GM19455 (cell line): ENCODE results near the gene VAMP1.
A peak's percentile ranks its signal among the peaks of the same experiment; 100 is the strongest.
"Not testable (repeated sequence)": the region's sequence is repeated elsewhere in the genome, so short reads cannot be mapped to it uniquely, and the experiment has no call there.

Experiments
- ATAC-seq: cut with Tn5 transposase; IDR thresholded peaks from one replicate; pipeline ENCODE4 v1.9.1; 2021; ENCODE audit not compliant: unreplicated experiment

Gene VAMP1, protein sequence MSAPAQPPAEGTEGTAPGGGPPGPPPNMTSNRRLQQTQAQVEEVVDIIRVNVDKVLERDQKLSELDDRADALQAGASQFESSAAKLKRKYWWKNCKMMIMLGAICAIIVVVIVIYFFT

DNA sequence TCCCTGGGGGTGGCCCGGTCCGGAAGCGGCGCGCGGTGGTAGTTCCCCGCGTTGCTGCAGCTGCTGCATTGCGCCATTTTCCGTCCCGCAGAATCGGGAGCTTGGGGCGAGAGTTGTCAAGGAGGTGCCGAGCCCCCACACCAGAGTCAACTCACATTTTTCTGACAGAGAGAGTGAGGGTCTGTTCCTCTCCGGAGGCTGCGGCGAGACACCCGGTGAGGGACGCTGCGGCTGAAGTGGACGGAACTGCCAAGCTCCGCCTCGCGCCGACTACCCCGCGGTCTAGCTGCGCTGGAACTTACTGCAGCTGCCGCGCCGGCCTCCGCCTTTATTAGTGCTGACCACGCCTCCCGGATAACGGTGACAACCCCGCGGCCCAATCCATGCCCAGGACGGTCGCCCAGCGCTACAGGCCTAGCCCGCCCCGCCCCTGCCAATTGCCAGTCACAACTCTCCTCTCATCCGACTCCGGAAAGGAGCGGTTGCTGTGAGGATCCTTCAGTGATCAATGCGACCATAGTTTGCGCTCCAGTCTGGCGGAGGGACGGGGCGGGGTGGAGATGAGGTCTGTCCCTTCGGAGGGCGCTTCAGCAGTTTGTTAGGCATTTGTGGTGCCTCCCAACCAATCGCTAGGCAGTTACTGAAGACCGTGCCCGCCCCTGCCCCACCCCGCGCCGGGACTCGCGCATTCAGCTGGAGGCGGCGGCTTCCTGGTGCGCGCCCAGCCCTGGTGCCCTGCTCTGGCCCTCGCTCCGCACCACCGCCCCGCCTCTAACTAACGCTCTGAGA is at the start of gene VAMP1:
Gene VAMP1, minus strand, starts transcription at position 303 of the 789 bp plus-strand sequence. Its CDS starts 146 bp downstream, at position 157.
- ATAC-seq: peak; percentile 79

DNA sequence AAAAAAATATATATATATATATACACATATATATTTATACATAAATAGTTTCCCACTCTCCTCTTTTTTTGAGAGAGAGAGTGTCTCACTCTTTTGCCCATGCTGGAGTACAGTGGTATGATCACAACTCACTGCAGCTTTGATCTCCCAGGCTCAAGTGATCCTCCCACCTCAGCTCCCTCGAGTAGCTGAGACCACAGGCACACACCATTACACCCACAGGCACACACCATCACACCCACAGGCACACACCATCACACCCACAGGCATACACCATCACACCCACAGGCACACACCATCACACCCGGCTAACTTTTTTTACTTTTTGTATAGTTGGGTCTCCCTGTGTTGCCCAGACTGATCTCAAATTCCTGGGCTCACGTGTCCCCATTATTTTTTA is 49.7 kb upstream of the VAMP1 start:
- no peak for ATAC-seq

DNA sequence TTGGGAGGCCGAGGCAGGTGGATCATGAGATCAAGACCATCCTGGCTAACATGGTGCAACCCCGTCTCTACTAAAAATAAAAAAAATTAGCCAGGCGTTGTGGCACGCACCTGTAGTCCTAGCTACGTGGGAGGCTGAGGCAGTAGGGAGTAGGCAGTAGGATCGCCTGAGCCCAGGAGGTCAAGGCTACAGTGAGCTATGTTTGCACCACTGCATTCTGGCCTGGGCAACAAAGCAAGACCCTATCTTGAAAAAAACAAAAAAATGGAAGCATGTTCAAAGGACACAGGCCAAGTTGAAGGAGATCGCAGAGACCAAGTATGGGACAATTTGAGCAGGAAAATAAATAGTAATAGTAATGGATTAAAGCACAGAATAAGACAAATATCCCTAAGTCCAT is 37.6 kb upstream of the VAMP1 start:
- ATAC-seq: no peak

DNA sequence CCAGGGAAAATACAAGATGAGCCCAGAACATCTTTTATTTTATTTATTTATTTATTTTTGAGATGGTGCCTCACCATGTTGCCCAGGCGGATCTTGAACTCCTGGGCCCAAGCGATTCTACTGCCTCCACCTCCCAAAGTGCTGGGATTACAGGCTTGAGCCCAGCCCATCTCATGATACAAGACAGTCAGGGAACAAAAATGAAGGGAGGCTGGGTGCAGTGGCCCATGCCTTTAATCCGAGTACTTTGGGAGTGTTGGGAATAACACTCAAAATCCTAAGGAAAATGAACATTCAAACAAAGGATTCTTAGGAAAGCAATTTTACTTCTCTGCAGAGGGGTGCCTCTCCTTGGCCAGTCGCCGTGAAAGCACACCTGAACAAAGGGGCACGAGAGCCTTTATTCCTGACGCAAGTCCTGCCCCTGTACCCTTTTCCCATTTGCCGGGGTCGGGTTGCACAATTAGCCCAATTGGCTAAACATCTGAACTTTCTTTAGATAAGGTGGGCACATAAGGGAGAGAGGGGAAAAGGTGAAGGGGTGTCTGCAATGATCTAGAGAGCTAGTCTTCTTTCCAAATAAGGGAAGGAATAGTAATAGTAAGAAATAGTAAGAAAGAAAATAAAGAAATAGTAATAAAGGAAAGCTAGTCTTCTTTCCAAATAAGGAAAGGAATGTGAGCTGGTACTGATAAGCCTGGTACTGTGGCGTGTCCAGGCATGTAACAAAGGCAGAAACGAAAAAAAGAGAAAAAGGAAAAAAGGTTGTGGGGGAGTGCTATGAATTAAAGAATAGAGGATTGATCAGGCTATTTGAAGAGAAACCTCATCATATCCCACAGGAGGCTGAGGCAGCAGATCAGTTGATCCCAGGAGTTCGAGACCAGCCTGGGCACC is 36.9 kb upstream of the VAMP1 start:
- no peak for ATAC-seq

DNA sequence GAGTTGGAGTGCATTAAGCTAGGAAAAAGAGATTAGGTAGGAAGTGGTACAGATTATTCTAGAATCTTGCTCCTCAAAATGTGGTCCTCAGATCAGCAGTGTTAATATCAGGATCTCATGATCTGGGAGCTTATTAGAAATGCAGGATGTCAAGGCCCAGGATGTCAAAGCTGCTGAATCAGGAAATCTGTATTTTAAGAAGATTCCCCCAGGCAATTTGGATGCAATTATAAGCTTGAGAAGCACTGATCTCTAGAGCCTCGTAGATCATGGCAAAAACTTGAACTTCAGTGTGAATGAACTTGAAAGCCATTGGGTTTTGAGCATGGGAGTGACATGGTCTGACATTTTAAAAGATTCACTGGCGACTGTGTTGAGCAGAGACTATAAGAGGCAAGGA is 30.0 kb upstream of the VAMP1 start:
- ATAC-seq: no peak

DNA sequence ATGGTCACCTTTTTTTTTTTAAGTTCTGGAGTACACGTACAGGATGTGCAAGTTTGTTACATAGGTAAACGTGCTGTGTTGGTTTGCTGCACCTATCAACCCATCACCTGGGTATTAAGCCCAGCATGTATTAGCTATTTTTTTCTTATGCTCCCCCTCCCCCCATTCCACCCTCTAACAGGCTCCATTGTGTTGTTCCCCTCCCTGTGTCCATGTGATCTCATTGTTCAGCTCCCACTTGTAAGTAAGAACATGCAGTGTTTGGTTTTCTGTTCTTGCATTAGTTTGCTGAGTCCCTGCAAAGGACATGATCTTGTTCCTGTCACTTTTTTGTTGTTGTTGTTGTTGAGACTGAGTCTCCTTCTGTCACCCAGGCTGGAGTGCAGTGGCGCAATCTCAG is 26.8 kb upstream of the VAMP1 start:
- ATAC-seq: not testable (repeated sequence)

DNA sequence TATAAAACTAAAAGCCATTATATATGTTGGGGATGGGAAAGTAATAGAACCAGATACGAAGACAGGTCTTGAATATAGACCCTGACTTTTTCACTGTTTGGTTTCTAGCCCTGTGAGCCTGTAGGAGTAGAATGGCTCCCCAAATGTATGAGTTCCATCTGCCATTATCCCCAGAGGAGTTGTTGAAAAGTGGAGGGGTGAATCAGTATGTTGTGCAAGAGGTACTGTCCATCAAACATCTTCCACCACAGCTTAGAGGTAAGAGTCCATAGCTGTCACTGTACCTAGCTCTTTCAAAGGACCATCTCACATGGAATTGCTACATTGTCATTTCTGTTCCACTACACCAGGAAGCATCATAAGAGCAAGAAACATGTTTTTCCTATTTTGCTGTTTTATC is 24.5 kb upstream of the VAMP1 start:
- no peak for ATAC-seq

DNA sequence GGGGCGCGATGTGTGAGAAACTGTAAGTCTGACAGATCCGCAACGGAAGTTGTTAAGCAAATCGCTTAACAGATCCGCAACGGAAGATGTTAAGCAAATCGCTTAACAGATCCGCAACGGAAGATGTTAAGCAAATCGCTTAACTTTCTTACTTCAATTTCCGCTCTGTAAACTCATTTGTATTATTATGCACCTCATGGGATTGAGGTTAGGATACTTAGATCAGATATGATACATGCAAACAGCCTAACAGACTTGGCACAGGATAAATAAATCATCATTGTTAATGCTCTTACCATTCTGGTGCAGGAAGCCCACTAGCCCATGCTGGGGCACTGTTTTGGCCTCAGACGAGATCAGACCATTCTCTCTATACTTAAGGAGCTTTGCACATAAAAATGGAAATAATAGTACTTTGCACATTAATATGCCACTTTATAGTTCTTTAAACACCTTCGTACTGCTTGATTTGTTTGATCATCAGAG is 23.8 kb upstream of the VAMP1 start:
- peak; percentile 28 for ATAC-seq

DNA sequence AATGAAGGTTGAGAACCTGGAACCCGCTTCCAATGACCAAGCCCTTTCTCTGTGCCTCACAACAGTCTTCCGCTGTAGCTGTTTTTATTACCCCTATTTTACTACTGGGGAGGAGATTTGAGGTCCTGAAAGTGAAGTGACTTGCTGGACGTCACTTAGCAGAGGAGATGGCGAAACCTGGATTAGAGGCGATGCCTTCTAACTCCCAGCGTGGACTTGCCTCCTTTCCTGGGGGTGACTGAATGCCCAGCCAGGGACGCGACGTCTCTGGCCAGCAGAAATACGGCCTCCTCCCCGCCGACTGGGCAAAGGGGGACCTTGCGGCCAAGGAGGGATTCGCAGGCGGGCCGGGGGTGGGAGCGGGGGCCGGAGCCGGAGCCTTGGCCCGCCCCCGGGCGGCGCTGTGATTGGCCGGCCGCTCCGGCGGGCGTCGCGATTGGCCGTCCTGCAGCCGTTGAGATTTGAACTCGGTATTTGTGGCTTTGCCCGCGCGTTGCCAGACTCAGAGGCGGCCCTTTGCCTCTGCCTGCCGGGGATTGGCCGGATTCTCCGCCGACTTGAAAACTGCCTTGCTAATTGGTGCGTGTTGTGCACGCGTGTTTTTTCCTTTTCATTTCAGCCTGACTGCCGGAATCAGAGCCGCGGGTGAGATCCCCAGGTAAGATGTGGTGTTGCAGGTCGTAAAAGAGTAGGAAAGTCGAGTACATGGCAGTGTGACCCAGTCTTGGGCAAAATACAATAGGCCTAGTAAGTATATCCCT is 23.2 kb upstream of the VAMP1 start, which contains the start of gene NCAPD2:
Gene NCAPD2, plus strand, starts transcription at position 606 of the 761 bp plus-strand sequence. CDS start 997 bp downstream, outside the sequence.
- peak; percentile 80 for ATAC-seq

DNA sequence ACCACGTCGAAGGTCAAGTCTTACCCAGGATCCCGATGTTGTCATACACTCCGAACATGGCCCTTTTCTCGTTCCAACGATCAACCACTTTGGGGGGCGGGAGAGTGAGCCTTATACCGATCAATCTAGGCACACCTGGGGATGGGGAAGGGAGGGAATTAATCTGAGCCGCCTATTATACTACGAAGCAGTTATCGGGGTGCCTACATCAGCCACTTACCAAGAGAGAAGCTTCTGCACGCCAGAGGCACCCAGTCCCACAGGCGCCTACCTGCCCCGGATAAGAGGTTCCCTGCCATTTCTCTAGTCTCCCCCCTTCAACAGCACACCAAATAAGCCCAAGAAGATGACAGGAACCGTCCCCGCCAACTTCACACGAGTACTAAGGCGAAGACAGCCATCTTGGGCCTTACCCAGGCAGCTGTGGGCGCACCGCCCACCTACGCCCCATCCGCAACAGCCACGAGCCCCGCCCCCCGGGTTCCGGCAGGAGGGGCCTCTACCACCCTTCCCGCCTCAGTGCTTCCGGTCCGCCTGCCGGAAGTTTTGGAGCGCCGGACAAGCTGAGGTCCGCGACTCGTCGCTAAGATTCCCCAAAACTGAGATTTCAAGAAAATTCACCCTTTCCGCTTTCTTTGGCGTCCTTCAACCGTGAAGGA is 22.5 kb upstream of the VAMP1 start, which contains the start of gene MRPL51:
Gene MRPL51, minus strand, starts transcription at position 425 of the 659 bp plus-strand sequence. Its CDS starts 126 bp downstream, at position 299.
- ATAC-seq: peak; percentile 58

DNA sequence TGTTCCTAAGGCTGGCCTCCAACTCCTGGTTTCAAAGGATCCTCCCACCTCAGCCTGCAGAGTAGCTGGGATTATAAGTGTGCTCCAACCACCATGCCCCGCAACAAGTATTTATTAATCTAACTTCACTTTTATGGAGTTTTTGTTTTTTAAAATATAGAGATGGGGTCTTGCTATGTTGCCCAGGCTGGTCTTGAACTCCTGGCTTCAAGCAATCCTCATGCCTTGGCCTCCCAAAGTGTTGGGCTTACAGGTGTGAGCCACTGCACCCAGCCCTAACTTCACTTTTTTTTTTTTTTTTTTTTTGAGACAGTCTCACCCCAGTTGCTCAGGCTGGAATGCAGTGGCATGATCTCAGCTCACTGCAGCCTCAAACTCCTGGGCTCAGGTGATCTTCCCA is 20.2 kb upstream of the VAMP1 start:
- not testable (repeated sequence) for ATAC-seq

DNA sequence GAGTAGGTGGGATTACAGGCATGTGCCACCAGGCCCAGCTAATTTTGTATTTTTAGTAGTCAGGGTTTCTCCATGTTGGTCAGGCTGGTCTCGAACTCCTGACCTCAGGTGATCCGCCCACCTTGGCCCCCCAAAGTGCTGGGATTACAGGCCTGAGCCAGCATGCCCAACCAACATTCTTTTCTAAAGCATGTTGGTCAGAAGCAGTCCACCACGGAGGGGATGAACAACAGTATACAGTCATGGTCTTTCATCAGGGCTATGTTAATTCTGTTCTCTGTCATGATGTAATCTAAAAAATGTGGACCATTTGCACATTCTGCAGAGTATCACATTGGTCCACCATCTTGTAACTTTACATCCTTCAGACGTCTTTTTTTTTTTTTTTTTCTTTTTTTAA is 19.0 kb upstream of the VAMP1 start:
- no peak for ATAC-seq

DNA sequence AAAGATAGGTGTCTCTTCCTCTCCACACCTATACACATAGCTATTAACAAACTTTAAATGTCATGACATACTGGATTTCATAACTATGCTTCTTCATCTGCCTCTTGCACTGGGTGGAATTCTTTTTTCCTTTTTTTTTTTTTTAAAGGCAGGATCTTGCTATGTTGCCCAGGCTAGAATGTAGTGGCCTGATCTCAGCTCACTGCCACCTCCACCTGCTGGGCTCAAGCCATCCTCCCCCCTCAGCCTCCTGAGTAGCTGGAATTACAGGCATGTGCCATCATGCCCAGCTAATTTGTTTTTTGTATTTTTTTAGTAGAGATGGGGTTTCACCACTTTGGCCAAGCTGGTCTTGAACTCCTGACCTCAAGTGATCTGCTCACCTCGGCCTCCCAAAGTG is 17.8 kb upstream of the VAMP1 start:
- ATAC-seq: no peak

DNA sequence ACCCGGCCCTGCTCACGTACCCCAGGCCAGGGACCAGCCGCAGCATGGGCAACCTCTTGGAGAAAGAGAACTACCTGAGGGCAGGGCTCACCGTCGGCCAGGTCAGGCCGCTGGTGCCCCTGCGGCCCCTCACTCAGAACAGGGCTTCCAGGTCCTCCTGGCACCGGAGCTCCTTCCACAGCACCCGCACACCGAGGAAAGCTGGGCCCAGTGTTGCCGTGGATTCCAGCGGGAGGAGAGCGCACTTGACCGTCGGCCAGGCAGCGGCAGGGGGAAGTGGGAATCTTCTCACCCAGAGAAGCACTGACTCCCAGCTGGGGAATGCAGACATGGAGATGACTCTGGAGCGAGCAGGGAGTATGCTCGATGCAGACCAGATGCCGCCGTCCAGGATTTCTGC is 7.9 kb upstream of the VAMP1 start:
- no peak for ATAC-seq

DNA sequence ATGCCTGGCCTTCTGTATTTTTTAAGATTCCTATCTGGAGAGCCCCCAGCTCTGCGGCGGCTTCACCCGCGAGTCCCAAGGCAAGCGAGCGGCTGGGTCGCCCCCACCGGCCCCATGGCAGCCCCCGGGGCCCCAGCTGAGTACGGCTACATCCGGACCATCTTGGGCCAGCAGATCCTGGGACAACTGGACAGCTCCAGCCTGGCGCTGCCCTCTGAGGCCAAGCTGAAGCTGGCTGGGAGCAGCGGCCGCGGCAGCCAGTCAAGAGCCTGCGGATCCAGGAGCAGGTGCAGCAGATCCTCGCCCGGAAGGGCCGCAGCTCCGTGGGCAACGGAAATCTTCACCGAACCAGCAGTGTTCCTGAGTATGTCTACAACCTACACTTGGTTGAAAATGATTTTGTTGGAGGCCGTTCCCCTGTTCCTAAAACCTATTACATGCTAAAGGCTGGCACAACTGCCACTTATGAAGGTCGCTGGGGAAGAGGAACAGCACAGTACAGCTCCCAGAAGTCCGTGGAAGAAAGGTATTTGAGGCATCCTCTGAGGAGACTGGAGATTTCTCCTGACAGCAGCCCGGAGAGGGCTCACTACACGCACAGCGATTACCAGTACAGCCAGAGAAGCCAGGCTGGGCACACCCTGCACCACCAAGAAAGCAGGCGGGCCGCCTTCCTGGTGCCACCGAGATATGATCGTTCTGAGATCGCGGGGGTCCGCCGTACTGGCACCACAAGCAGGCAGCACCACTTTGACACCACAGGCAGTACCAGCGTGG is 7.3 kb upstream of the VAMP1 start:
- ATAC-seq: not testable (repeated sequence)

DNA sequence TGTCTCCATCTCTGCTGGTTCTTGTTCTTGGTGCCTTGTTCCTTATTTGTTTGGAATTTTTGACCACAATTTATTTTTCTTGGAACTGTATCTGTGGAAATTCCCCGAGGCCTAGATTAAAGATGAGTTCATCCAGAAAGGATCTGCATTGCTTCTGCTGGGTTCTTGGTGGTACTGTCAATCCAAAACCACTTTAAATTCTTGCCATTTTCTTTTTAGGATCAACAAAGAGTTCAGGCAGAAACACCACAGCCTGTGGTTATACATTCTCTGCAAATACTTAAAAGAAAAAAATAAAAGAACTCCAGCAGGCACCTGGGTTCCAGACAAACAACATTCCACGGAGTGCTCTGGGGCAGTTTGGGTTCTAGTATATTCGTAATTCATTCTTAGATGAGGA is 6.0 kb upstream of the VAMP1 start:
- ATAC-seq: no peak

DNA sequence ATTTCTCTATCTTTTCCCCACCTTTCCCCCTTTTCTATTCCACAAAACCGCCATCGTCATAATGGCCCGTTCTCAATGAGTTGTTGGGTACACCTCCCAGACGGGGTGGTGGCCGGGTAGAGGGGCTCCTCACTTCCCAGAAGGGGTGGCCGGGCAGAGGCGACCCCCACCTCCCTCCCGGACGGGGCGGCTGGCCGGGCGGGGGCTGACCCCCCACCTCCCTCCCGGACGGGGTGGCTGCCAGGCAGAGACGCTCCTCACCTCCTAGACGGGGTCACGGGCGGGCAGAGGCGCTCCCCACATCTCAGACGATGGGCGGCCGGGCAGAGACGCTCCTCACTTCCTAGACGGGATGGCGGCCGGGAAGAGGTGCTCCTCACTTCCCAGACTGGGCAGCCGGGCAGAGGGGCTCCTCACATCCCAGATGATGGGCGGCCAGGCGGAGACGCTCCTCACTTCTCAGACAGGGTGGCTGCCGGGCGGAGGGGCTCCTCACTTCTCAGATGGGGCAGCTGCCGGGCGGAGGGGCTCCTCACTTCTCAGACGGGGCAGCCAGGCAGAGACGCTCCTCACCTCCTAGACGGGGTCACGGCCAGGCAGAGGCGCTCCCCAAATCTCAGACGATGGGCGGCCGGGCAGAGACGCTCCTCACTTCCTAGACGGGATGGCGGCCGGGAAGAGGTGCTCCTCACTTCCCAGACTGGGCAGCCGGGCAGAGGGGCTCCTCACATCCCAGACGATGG is 4.9 kb upstream of the VAMP1 start:
- ATAC-seq: not testable (repeated sequence)

DNA sequence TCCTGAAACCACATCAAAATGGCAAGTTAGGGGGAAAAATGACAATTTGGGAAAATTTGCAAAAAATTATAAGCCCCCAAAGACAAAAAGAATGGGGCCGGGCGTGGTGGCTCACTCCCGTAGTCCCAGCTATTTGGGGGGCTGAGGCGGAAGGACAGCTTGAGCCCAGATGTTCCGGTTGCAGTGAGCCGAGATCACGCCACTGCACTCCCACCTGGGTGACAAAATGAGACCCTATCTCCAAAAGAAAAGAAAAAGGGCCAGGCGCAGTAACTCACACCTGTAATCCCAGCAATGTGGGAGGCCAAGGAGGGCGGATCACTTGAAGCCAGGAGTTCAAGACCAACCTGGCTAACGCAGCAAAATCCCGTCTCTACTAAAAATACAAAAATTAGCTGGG is 2.0 kb upstream of the VAMP1 start:
- ATAC-seq: no peak

DNA sequence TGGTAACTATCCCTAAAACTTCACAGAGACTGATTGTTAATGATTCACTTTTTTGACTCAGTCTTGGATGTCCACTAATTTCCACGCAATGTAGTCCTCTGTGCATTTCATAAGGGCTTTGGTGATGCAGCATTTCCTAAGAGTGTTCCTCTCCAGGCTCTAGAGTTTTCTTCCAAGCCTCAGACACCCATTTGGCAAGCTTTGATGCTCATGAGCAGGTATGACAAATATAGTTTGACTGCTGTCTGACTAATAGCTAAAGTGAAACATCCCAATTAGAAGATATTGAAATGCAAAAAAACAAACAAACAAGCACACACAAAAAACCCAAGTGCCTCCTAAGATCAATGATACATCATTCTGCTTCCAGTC is 1.5 kb upstream of the VAMP1 start:
- ATAC-seq: no peak
